ENCODE data around the gene GJA9.

DNA sequence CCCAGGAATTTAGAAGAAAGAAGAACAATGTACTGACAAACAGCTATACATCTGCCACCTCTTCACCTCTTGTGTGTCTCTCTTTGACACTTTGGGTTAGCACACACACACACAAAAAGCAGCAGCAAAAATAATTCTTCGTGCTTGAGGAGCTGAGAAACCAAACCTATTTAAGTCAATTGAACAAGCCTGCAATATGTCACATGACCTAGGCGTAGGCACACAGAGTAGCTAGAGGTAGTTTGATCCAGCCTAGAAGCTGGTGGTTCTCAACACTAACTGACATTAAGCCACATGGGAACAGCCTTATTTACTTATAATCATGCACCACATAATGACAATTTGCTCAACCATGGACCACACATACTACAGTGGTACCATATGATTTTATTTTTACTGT lies 54.1 kb downstream of the GJA9 start:
- no peak for TF ChIP-seq CTCF (IDR thresholded peaks at IDR 0.05)
- no peak for TF ChIP-seq POLR2A (IDR thresholded peaks at IDR 0.05)
